Measurements from ENCODE around the gene ADORA2A. TPM values are rescaled to one million over a fixed set of nuclear protein-coding genes. Genes with fewer than 3 reads are reported as not detected.

Gene ADORA2A
- 1.2 and 2.5 TPM in 2 replicates for total RNA-seq (2014; rRNA removed; shearing (Covaris generic))
- polyA plus RNA-seq (2015; cell fraction: cytosol; rRNA removed) = 0.86 and 1.5 TPM in 2 replicates
- polyA plus RNA-seq (2015; cell fraction: nucleus; rRNA removed) = 1.2 and 2.1 TPM in 2 replicates

DNA sequence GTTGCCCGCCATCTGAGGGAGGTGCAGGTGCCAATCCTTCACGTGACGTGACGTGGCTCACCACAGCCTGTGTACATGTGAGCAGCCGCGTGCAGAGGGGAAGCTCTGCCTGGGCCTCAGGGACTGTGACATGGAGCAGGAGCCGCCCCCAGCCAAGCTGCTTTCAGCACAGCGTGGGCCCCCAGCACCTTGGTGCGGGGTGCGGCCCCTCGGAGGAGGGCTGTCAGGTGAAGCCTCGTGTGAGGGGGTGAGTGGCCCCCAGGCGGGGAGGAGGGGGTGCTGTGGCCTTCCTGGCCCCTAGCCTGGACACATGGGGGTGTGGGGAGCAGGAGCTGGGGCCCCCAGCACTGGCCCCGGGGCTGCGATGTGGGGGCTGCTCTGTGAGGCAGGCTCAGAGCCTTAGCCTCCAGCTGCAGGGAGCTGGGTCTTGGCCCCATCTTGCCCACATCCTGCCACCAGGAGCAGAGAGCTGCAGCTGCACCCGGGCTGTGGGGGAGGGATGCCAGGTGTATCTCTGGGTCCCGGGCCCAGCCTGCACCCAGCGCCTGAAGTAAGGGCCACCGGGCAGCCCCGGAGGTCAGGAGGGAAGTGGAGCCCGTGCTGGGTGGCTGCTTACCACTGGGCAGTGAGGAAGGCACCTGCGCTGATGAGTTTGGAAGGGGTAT lies at the start of gene ADORA2A:
Gene ADORA2A, plus strand, starts transcription at position 100 of the 665 bp plus-strand sequence. CDS start 5,806 bp downstream, outside the sequence.
- in situ Hi-C loops (cut with HindIII; ENCODE audit: low pct_unique_long_range_greater_than_20kb, low sequenced_read_pairs) = no loop called here
- no peak for DNase-seq (ENCODE audit: low read depth, low spot score)

DNA sequence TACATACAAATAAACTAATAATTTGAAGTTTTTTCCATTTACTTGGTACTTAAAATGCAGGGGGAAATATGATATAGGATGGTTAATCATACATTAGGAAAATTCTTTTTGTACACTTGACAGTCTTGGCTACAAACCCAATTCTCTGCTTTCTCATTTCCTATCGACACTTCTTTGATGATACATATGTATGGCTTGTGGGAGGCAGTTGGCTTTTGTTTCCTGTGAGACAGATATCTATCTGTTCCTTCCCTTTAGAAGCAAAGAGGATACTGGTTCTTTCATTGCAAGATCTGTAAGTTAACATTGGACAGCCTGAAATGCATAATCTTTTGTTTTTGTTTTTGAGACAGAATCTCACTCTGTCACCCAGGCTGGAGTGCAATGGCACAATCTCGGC lies 47.9 kb upstream of the ADORA2A start:
- in situ Hi-C loops (cut with HindIII; ENCODE audit: low pct_unique_long_range_greater_than_20kb, low sequenced_read_pairs) = no loop called here
- no peak for DNase-seq (ENCODE audit: low read depth, low spot score)

DNA sequence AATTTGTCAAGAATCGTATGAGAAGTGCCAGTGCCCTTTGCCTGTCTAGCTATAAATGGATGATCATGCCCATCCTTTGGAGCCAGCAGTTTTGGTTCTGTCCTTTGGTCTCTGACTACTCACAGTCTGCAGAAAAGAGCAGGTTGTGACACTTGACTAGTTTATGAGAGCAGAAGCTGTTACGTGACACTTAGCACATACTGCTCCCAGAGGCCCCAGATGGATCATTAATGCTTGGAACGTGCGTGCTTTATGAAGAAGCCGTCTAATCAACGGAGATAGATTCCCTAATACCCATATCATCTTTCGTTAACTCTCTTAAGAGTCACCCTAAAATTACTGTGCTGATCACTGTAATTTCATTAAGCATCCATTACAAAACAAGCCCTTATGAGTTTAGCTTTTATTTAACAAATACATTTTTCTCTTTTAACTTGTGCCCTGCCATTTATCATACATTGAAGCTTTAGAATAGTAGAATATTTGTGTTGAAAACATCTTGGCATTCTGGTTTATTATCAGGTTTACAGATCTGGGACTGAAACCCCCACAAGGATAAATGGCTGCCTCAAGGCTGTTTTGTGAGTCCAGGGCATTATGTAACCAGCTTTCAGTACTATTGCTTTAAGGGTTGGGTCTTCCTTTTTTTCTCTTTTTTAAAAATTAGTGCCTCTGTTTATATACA lies 47.0 kb upstream of the ADORA2A start:
- DNase-seq (ENCODE audit: low read depth, low spot score) = no peak
- in situ Hi-C loops (cut with HindIII; ENCODE audit: low pct_unique_long_range_greater_than_20kb, low sequenced_read_pairs) = no loop called here

DNA sequence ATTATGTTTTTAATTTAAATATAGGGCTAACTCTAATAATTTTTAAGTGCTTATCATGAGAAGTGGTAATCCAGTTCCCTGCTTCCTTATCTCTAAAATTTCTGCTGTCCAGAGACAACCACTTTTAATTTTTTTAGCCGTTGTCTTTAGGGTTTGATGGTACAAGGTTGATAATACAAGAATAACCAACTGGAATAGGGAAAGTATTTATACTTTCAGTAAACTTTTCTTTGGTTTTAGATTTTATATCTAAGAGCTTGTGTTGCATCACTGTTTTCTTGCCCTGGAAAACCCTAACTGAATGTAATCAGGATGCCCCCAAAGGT lies 46.5 kb upstream of the ADORA2A start:
- DNase-seq (ENCODE audit: low read depth, low spot score) = no peak
- in situ Hi-C loops (cut with HindIII; ENCODE audit: low pct_unique_long_range_greater_than_20kb, low sequenced_read_pairs) = no loop called here

DNA sequence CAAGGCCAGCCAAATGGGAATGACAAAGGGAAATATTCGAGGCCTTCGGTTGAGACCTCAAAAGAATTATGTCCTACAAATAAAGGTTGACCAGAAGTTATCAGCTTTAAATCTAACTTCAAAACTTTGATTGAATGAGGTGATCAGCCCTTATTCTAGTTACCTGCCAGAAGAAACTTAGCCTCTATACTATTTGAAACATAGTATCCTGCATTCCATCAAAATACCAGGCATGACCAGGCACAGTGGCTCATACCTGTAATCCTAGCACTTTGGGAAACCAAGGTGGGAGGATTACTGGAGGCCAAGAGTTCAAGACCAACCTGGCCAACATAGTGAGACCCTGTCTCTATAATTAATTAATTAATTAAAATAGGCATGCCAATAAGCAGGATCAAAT lies 44.3 kb upstream of the ADORA2A start:
- no peak for DNase-seq (ENCODE audit: low read depth, low spot score)
- in situ Hi-C loops (cut with HindIII; ENCODE audit: low pct_unique_long_range_greater_than_20kb, low sequenced_read_pairs) = no loop called here

DNA sequence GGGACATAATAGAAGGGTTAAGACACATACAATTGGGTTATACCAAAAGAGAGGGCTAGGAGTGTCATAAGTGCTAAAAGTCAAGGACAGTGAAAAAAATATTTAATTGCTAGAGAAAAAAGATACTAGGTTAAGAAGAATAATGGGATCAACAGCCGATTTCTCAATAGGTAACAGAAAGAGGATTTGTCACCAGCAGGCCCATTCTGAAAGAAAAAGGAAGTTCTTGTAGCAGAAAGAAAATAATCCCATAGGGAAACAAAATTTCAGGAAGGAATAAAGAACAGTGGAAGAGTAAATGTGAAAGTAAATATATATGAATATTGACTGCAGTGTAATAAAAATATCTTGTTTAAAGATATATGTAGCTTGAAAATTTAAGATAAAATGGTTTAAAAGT lies 43.3 kb upstream of the ADORA2A start:
- in situ Hi-C loops (cut with HindIII; ENCODE audit: low pct_unique_long_range_greater_than_20kb, low sequenced_read_pairs) = no loop called here
- DNase-seq (ENCODE audit: low read depth, low spot score) = no peak

DNA sequence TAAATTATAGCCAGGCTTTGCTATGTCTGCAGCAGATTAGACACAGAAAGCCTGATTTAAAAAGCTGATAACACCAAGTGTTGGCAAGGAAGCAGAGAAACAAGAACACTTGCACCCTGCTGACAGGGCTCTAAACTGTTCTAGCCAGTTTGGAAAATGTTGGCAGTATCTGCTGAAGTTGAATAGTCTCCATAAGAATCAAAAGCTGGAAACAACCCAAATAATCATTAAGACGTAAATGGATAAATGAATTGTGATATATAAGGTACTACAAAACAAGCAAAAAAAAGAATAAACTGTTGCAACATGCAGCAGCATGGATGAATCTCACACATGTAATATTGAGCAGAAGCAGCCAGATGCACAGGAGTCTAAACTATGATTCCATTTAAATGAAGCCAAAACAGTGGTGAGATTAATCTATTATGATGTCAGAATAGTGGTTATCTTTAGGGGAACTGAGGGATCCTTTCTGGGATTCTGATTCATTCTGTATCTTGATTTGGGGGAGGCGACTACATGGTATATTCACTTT lies 40.4 kb upstream of the ADORA2A start:
- in situ Hi-C loops (cut with HindIII; ENCODE audit: low pct_unique_long_range_greater_than_20kb, low sequenced_read_pairs) = no loop called here
- no peak for DNase-seq (ENCODE audit: low read depth, low spot score)

DNA sequence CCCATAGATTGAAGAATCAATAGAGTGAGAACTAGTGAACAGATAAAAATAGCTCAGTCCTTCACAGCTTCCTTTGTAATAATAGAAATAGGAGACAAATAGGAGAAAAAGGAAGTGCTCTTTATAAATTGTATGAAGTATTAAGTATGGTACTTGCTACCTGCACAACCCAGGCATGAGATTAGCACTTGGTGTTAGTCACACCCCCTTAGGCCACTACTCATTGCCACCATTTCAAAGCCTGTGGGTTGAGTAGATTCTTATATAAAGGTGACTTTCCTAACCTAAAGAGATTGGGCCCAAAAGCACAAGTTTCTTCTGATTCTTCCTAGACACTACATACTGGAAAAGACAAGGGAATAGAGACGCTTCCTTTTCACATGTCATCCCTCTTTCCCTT lies 37.7 kb upstream of the ADORA2A start:
- in situ Hi-C loops (cut with HindIII; ENCODE audit: low pct_unique_long_range_greater_than_20kb, low sequenced_read_pairs) = no loop called here
- no peak for DNase-seq (ENCODE audit: low read depth, low spot score)

DNA sequence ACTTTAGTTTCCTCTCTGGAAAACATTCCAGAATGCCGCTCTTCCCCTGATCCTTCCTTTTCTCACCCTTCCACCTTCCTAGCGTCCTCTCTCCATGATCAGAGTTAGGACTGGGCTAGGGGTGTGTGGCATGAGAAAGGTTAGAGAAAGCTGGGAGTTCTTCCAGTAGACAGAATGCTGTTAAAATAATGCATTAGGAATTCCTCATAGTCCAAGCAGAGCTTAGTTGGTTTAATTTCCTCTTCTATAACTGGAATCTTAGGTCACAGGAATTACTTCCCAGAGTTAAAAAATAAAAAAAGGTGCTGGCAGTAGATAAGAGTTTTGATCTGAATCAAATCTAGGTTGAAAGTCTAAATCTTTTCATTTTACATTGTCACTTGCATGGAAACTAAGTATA lies 37.2 kb upstream of the ADORA2A start:
- in situ Hi-C loops (cut with HindIII; ENCODE audit: low pct_unique_long_range_greater_than_20kb, low sequenced_read_pairs) = no loop called here

DNA sequence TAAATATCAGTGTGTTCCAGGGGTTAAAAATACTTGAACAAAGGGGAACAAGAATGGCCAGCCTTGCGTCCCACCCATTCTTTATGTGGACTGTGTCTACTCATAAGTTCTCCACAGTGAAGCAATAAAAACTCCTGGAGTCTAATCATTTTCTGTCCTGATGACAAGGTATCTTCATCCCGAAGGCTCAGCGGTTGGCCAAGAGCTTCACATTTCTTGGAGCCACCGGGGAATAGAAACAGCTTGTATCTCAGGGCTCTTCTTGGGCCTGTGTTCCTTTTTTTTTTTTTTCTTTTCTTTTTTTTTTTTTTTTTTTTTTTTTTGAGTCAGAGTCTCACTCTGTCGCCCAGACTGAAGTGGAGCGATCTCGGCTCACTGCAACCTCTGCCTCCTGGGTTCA lies 36.8 kb upstream of the ADORA2A start:
- DNase-seq (ENCODE audit: low read depth, low spot score) = no peak
- in situ Hi-C loops (cut with HindIII; ENCODE audit: low pct_unique_long_range_greater_than_20kb, low sequenced_read_pairs) = no loop called here

More for the DNA sequence above, 37.2 kb upstream of the ADORA2A start:
- no peak for DNase-seq (ENCODE audit: low read depth, low spot score)

DNA sequence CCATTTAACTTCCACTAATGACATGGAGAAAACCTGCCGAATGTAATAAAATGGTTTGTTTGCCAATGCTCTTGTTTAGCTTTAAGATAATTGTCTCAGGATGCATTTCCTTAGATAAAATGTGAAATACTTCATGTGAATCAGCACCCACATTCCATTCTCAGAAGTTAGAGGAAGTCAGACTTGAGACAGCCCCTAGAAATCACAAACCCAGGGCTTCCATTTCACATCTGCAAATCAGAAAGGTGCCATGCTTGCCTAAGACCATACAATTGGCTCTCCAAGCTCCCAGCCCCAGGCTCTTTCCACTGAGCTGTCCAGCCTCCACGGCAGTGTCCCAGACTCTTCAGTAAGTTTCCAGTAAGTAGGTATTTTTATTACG lies 35.6 kb upstream of the ADORA2A start:
- DNase-seq (ENCODE audit: low read depth, low spot score) = no peak
- in situ Hi-C loops (cut with HindIII; ENCODE audit: low pct_unique_long_range_greater_than_20kb, low sequenced_read_pairs) = no loop called here

DNA sequence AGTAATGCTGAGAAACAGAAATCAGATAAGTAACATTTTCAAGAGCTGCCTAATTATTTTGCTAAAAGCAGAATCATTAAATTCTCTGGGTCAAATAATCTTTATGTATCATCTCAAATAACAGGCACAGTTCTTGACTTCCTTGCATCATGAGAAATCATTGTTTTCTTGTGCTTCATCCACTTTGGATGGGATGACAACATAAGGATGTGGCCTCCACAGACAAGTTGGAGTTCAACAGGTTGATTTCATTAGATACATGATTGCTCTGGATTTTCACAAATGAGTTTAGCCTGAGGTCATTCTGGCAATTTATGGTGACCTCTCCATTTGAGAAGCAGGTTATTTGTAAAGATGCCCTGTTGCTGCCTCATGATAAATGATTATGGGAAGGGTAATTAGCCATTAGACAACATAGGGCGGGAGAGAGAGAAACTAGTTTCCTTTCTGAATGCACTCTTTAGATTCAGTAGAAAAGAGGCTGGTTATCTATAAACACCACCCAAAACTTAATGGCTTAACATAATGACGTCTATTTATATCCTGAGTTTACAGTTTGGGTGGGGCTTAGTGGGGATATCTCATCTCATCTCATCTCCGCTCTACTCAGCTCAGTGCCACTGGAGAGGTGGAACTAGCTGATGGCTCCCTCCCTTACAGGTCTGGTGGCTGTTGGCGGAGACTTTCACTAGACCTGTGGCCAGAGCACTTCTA lies 35.0 kb upstream of the ADORA2A start:
- no peak for DNase-seq (ENCODE audit: low read depth, low spot score)
- in situ Hi-C loops (cut with HindIII; ENCODE audit: low pct_unique_long_range_greater_than_20kb, low sequenced_read_pairs) = no loop called here

DNA sequence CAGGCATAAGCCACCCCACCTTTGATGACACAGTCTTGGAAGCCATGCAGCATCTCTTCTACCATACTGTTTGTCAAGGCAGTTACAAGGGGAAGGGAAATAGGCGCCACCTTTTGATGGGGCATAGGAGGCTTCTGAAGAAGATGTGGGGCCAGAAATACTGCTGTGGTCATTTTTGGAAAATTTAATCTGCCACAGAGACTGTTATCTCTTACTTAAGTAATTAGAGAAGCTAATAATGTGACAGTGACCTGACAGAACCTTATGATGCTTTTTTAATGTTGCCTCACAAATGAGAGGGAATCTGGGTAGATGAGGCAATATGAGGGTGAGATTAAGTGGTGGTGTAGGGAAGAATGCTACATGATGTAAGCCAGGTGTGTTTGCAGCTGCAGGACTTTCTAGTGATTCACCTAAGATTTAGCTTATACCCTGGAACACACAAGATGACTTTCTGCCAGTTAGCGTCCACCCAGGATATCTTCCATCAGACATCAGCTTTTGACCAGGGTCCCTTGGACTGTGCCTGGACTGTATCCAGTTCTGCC lies 34.3 kb upstream of the ADORA2A start:
- DNase-seq (ENCODE audit: low read depth, low spot score) = no peak
- in situ Hi-C loops (cut with HindIII; ENCODE audit: low pct_unique_long_range_greater_than_20kb, low sequenced_read_pairs) = no loop called here

DNA sequence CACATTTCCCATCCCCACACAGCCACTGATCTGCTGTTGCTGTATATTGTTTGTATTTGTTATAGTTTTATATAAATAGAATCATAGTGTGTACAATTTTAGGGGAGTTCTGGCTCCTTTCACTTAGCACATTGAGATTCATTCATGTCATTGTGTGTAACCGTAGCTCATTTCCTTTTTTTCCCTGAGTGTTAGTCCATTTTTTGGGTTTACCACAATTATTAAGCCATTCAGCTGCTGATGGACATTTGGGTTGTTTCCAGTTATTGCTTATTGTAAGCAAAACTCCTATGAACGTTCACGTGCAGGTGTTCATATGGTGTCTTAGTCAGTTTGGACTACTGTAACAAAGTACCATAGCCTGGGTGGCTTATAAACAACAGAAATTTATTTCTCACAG lies 33.6 kb upstream of the ADORA2A start:
- in situ Hi-C loops (cut with HindIII; ENCODE audit: low pct_unique_long_range_greater_than_20kb, low sequenced_read_pairs) = no loop called here

DNA sequence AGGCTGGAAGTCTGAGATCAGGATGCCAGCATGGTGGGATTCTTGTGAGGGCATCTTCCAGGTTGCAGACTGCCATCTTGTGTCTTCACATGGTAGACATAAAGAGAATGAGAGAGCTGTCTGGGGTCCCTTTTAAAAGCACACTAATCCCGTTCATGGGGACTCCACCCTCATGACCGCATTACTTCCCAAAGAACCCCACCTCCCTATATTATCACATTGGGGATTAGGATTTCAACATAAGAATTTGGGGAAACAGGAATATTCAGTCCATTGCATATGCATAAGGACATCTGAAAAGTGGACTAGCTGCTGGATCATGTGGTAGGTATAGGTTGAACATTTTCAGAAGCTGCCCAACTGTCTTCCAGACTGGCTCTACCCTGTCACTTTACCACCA lies 33.1 kb upstream of the ADORA2A start:
- DNase-seq (ENCODE audit: low read depth, low spot score) = no peak
- in situ Hi-C loops (cut with HindIII; ENCODE audit: low pct_unique_long_range_greater_than_20kb, low sequenced_read_pairs) = no loop called here

More for the DNA sequence above, 33.6 kb upstream of the ADORA2A start:
- DNase-seq (ENCODE audit: low read depth, low spot score) = no peak

DNA sequence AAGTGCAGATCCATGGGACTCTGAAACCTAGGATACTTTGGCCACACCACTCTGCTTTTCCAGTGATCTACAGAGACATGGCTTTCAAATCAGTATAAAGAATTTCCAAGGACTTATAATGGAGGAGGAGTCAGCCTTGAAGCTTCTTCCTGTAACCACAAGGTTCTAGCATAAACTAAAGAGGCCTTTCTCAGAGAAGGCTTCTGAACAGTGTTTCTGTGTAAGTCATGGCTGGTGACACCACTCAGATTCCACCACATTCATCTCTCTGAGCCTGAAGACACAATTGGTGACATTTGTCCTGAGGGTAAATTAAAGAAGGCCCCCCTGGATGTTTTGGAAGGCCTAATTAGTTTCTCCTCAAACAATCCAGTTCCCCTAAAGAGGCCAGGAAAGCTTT lies 29.0 kb upstream of the ADORA2A start:
- in situ Hi-C loops (cut with HindIII; ENCODE audit: low pct_unique_long_range_greater_than_20kb, low sequenced_read_pairs) = no loop called here
- DNase-seq (ENCODE audit: low read depth, low spot score) = no peak

DNA sequence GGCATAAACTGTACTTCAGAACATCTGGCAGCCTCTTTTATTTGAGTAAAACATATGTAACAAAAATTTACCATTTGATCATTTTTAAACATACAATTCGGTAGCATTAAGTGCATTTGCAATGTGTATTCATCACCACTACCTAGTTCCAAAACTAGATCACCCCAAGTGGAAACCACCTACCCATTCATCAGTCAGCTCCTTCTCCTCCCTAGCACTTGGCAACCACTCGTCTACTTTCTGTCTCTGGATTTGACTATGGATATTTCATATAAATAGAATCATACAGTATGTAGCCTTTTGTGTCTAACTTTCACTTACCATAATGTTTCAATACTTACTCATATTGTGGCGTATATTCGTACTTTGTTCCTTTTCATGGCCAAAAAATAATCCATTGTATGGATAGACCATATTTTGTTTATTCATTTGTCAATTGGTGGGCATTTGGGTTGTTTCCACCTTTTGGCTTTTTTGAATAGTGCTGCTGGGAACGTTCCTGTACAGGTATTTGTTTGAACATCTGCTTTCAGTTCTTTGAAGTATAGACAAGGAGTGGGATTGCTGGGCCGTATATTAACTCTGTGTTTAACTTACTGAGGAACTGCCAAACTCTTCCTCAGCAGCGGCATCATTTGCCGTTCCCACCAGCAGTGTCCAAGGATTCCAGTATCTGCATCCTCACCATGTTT lies 27.2 kb upstream of the ADORA2A start:
- DNase-seq (ENCODE audit: low read depth, low spot score) = no peak
- in situ Hi-C loops (cut with HindIII; ENCODE audit: low pct_unique_long_range_greater_than_20kb, low sequenced_read_pairs) = no loop called here

Data from SK-MEL-5 (cell line).